RWPE1 (cell line): ENCODE results near the gene KCNQ5.
"Not testable (repeated sequence)": the region's sequence is repeated elsewhere in the genome, so short reads cannot be mapped to it uniquely, and the experiment has no call there.

Experiments
- CTCF ChIA-PET: fragments of 350-600 bp; sonication (Branson Sonifier 250); formaldehyde crosslinking; extraction: SDS; loops from one replicate; lab custom pipeline; 2021; lab: Yijun Ruan, JAX
- POLR2A ChIA-PET: fragments of 400-600 bp; formaldehyde crosslinking; extraction: SDS; loops from one replicate; lab custom pipeline; 2020; ENCODE audit warnings: antibody characterized with exemption; ENCODE audit not compliant: low non-redundant PET; lab: Yijun Ruan, JAX
- DNase-seq: peaks from one replicate; pipeline ENCODE4 v3.0.0; 2012; ENCODE audit warnings: low spot score
- H3K27ac ChIP-seq: fragments of 450-650 bp; 2 replicates; pipeline ENCODE4 v1.5.1; 2017
- CTCF ChIP-seq: fragments of 450-650 bp; conservative IDR thresholded peaks from 2 replicates; pipeline ENCODE4 v1.5.1; 2017; ENCODE audit warnings: low read depth, mild to moderate bottlenecking

KCNQ5 gene

GRCh38 chr6:73180076-73180738, 558.3 kb downstream of the KCNQ5 start:
- POLR2A ChIA-PET, result no interaction called here
- no peak for TF ChIP-seq CTCF
- DNase-seq, result no peak
- H3K27ac ChIP-seq, result no peak overlapping the region
- CTCF ChIA-PET, result interaction anchor here (1.0 kb wide), 1 partner anchor 11 kb away, joined by 3 read pairs; no protein-coding TSS in a partner anchor

- peak; percentile 62 for DNase-seq
- no peak overlapping the region for H3K27ac ChIP-seq
- TF ChIP-seq CTCF, result peak; percentile 83
- ChIA-PET POLR2A (no interaction called here), CTCF (interaction anchor here (1.0 kb wide), 2 partner anchors 12 to 749 kb away, joined by 3 to 4 read pairs; no protein-coding TSS in a partner anchor)
Measured at GRCh38 chr6:73180763-73181619, 559.1 kb downstream of the KCNQ5 start.

GRCh38 chr6:73182021-73182607, 560.2 kb downstream of the KCNQ5 start:
- H3K27ac ChIP-seq, result no peak overlapping the region
- ChIA-PET CTCF (interaction anchor here (1.0 kb wide), 1 partner anchor 751 kb away, joined by 4 read pairs; no protein-coding TSS in a partner anchor), POLR2A (no interaction called here)
- TF ChIP-seq CTCF, result no peak
- no peak for DNase-seq

GRCh38 chr6:73193302-73193701, 571.4 kb downstream of the KCNQ5 start:
- POLR2A ChIA-PET, CTCF ChIA-PET, DNase-seq, H3K27ac ChIP-seq: not testable (repeated sequence)

GRCh38 chr6:73194744-73195143, 572.9 kb downstream of the KCNQ5 start:
- no peak for TF ChIP-seq CTCF
- no peak overlapping the region for H3K27ac ChIP-seq
- DNase-seq, result no peak
- ChIA-PET POLR2A (no interaction called here), CTCF (no interaction called here)

GRCh38 chr6:73200247-73200646, 578.4 kb downstream of the KCNQ5 start:
- no peak for TF ChIP-seq CTCF
- ChIA-PET POLR2A (no interaction called here), CTCF (interaction anchor here (0.7 kb wide), 1 partner anchor 768 kb away, joined by 3 read pairs; no protein-coding TSS in a partner anchor)
- no peak for DNase-seq
- H3K27ac ChIP-seq, result no peak overlapping the region
